Caco-2 (cell line): ENCODE results near the gene NASP. TPM values are rescaled to one million over a fixed set of nuclear protein-coding genes. Genes with fewer than 3 reads are reported as not detected.

Experiments
- BruUV-seq: library from RNA; stranded (reverse); fragments of 400-500 nt; replicated peaks from 2 replicates; lab custom pipeline; 2021; lab: Mats Ljungman, UMichigan
- CTCF ChIA-PET: fragments of 300-600 bp; sonication (Branson Sonifier 250); formaldehyde crosslinking; loops from one replicate; lab custom pipeline; 2022; ENCODE audit warnings: antibody characterized with exemption; lab: Charles Lee
- POLR2A ChIA-PET: fragments of 300-600 bp; sonication (Branson Sonifier 250); formaldehyde crosslinking; loops from one replicate; lab custom pipeline; 2022; ENCODE audit warnings: antibody characterized with exemption; lab: Charles Lee
- DNase-seq, 2 experiments: peaks; one replicate each; pipeline versions ENCODE4 v3.0.0 to v3.0.0-alpha.2; 2020 to 2022
- H3K27me3 ChIP-seq: replicated peaks from 2 replicates; pipeline ENCODE4 v1.6.0; 2011; ENCODE audit warnings: low read length; ENCODE audit not compliant: control insufficient read depth, insufficient read depth
- H3K36me3 ChIP-seq: 2 replicates; pipeline ENCODE4 v1.5.1; 2011; ENCODE audit warnings: low read length; ENCODE audit not compliant: control insufficient read depth, insufficient read depth
- H3K4me1 ChIP-seq: fragments of 250-450 bp; sonication (Bioruptor Pico); 2 replicates; pipeline ENCODE4 v1.5.1; 2020; ENCODE audit warnings: mild to moderate bottlenecking
- H3K4me3 ChIP-seq: 2 replicates; pipeline ENCODE4 v1.5.1; 2011; ENCODE audit warnings: low read depth, mild to moderate bottlenecking, control low read depth, low read length
- H3K9me3 ChIP-seq: fragments of 250-450 bp; sonication (Bioruptor Pico); 2 replicates; pipeline ENCODE4 v1.5.1; 2020; ENCODE audit warnings: mild to moderate bottlenecking, moderate library complexity
- H3K27ac Mint-ChIP-seq: one replicate; pipeline ENCODE4 v1.8.0; 2022; ENCODE audit warnings: mixed read lengths; ENCODE audit not compliant: unreplicated experiment
- H3K27me3 Mint-ChIP-seq: one replicate; pipeline ENCODE4 v1.8.0; 2022; ENCODE audit warnings: mixed read lengths; ENCODE audit not compliant: insufficient read depth, unreplicated experiment
- H3K36me3 Mint-ChIP-seq: one replicate; pipeline ENCODE4 v1.8.0; 2022; ENCODE audit warnings: mild to moderate bottlenecking, mixed read lengths; ENCODE audit not compliant: insufficient read depth, unreplicated experiment
- H3K4me1 Mint-ChIP-seq: one replicate; pipeline ENCODE4 v1.8.0; 2022; ENCODE audit warnings: low read depth, mixed read lengths; ENCODE audit not compliant: unreplicated experiment
- H3K4me3 Mint-ChIP-seq: one replicate; pipeline ENCODE4 v1.8.0; 2022; ENCODE audit warnings: mild to moderate bottlenecking, moderate library complexity, mixed read lengths; ENCODE audit not compliant: unreplicated experiment
- H3K9me3 Mint-ChIP-seq: one replicate; pipeline ENCODE4 v1.8.0; 2022; ENCODE audit warnings: mixed read lengths; ENCODE audit not compliant: unreplicated experiment
- intact Hi-C: fragments of 100-400 bp; cut with micrococcal nuclease; formaldehyde crosslinking; loops from one replicate; pipeline ENCODE4 v1.10.0; 2022; ENCODE audit not compliant: unreplicated experiment
- total RNA-seq: library from RNA; stranded (reverse); gene quantifications from 2 replicates; pipeline ENCODE4 v1.2.3, GENCODE V29; 2022
- TF ChIP-seq, protein P1 (sequence below), 2 experiments: fragments of 200-600 bp in 1 of 2; IDR thresholded peaks; 1 replicate in 1 of 2; 2 replicates in 1 of 2; pipeline versions ENCODE4 v1.5.1 to v1.8.0; 2011 to 2022; ENCODE audit warnings: antibody characterized with exemption in 1 of 2, control low read depth in 1 of 2, inconsistent platforms in 1 of 2, low read depth in 1 of 2, low read length in 1 of 2, mild to moderate bottlenecking in 1 of 2, moderate library complexity in 1 of 2; ENCODE audit not compliant: insufficient read depth in 1 of 2, severe bottlenecking in 1 of 2, unreplicated experiment in 1 of 2

Gene NASP
- total RNA-seq, 1 experiment from 2014 or later, result 183 TPM

GRCh38 chr1:45612941-45613579, 29.2 kb downstream of the NASP start:
- H3K36me3 ChIP-seq, result peaks cover 5% of the 10 kb centered on the region
- no peak overlapping the region for H3K27ac Mint-ChIP-seq
- no TSS peak for BruUV-seq

DNA sequence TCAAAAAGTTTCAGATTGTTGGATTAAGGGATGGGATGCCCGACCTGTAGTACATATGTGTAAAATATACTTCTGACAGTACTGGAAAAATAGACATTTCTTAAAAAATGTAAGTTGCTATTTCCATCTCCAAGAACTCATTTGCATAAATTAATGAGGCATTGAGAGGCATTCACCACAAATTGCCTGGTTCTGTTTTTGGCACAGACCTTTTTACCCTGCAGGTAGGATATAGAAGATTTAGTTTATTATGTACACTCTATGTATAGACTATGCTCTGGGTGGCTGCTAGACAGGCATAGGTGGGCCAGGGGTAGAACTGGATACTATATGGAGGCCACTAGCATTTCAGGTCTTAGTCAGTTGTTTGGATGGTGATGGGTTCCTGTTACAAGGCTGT, 32.0 kb downstream of the NASP start:
- POLR2A ChIA-PET, result no interaction called here
- peaks cover 96% of the 10 kb centered on the region for H3K36me3 Mint-ChIP-seq
- no peaks in the 10 kb centered on the region for H3K9me3 Mint-ChIP-seq

More at GRCh38 chr1:45612941-45613579, 29.2 kb downstream of the NASP start:
- Mint-ChIP-seq H3K4me1 (no peaks in the 10 kb centered on the region), H3K27me3 (no peaks in the 10 kb centered on the region), H3K9me3 (no peaks in the 10 kb centered on the region), H3K36me3 (peaks cover 89% of the 10 kb centered on the region), H3K4me3 (no peak overlapping the region)
- Histone ChIP-seq H3K9me3 (no peaks in the 10 kb centered on the region), H3K4me1 (no peaks in the 10 kb centered on the region), H3K4me3 (no peak overlapping the region), H3K27me3 (no peaks in the 10 kb centered on the region)
- CTCF ChIA-PET, result no interaction called here
- intact Hi-C loops, result no loop called here
- POLR2A ChIA-PET, result no interaction called here
- TF ChIP-seq, protein P1, sequence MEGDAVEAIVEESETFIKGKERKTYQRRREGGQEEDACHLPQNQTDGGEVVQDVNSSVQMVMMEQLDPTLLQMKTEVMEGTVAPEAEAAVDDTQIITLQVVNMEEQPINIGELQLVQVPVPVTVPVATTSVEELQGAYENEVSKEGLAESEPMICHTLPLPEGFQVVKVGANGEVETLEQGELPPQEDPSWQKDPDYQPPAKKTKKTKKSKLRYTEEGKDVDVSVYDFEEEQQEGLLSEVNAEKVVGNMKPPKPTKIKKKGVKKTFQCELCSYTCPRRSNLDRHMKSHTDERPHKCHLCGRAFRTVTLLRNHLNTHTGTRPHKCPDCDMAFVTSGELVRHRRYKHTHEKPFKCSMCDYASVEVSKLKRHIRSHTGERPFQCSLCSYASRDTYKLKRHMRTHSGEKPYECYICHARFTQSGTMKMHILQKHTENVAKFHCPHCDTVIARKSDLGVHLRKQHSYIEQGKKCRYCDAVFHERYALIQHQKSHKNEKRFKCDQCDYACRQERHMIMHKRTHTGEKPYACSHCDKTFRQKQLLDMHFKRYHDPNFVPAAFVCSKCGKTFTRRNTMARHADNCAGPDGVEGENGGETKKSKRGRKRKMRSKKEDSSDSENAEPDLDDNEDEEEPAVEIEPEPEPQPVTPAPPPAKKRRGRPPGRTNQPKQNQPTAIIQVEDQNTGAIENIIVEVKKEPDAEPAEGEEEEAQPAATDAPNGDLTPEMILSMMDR (IDR thresholded peaks at IDR 0.05; ENCODE audit: insufficient read depth in 1 of 2, low read depth in 1 of 2, low read length in 1 of 2, severe bottlenecking in 1 of 2, unreplicated experiment in 1 of 2), result no peak
- no peak for DNase-seq

GRCh38 chr1:45617618-45618017, 33.8 kb downstream of the NASP start:
- Mint-ChIP-seq H3K27ac (peak overlapping the region; percentile 59), H3K27me3 (no peaks in the 10 kb centered on the region), H3K4me3 (no peak overlapping the region), H3K4me1 (no peaks in the 10 kb centered on the region), H3K36me3 (peaks cover 93% of the 10 kb centered on the region), H3K9me3 (no peaks in the 10 kb centered on the region)
- TF ChIP-seq, protein P1 (IDR thresholded peaks at IDR 0.05; ENCODE audit: insufficient read depth in 1 of 2, low read depth in 1 of 2, low read length in 1 of 2, severe bottlenecking in 1 of 2, unreplicated experiment in 1 of 2), result no peak
- intact Hi-C loops, result no loop called here
- ChIA-PET CTCF (no interaction called here), POLR2A (no interaction called here)
- Histone ChIP-seq H3K27me3 (no peaks in the 10 kb centered on the region), H3K4me3 (no peak overlapping the region), H3K9me3 (no peaks in the 10 kb centered on the region), H3K4me1 (no peaks in the 10 kb centered on the region), H3K36me3 (peaks cover 2% of the 10 kb centered on the region)
- no peak for DNase-seq
- BruUV-seq, result TSS peak; percentile 9

More for the DNA sequence above, 32.0 kb downstream of the NASP start:
- TF ChIP-seq, protein P1 (IDR thresholded peaks at IDR 0.05; ENCODE audit: insufficient read depth in 1 of 2, low read depth in 1 of 2, low read length in 1 of 2, severe bottlenecking in 1 of 2, unreplicated experiment in 1 of 2), result no peak
- Histone ChIP-seq H3K4me1 (no peaks in the 10 kb centered on the region), H3K27me3 (no peaks in the 10 kb centered on the region), H3K4me3 (no peak overlapping the region), H3K9me3 (no peaks in the 10 kb centered on the region), H3K36me3 (peaks cover 2% of the 10 kb centered on the region)
- intact Hi-C loops, result no loop called here
- DNase-seq, result no peak
- no peaks in the 10 kb centered on the region for H3K4me1 Mint-ChIP-seq
- H3K4me3 Mint-ChIP-seq, result no peak overlapping the region
- H3K27ac Mint-ChIP-seq, result no peak overlapping the region
- no peaks in the 10 kb centered on the region for H3K27me3 Mint-ChIP-seq
- CTCF ChIA-PET, result no interaction called here
- no TSS peak for BruUV-seq
